Upper lobe of right lung (tissue), 1 donor: ENCODE results near the gene VSTM2B. TPM values are rescaled to one million over a fixed set of nuclear protein-coding genes. Genes with fewer than 3 reads are reported as not detected.

Experiments used
- ATAC-seq: fragments of 200-7000 bp; cut with Tn5 transposase; one replicate; pipeline ENCODE4 v1.9.1; 2020; ENCODE audit warnings: mild to moderate bottlenecking, moderate library complexity
- DNase-seq: peaks from one replicate; pipeline ENCODE4 v3.0.0-alpha.2; 2020
- H3K27ac ChIP-seq: fragments of 200-600 bp; one replicate; pipeline ENCODE4 v1.8.0; 2022
- H3K27me3 ChIP-seq: fragments of 200-600 bp; one replicate; pipeline ENCODE4 v1.8.0; 2022; ENCODE audit warnings: mild to moderate bottlenecking
- H3K36me3 ChIP-seq: fragments of 200-600 bp; one replicate; pipeline ENCODE4 v1.8.0; 2022
- H3K4me1 ChIP-seq: fragments of 200-600 bp; one replicate; pipeline ENCODE4 v1.8.0; 2022
- H3K4me3 ChIP-seq: fragments of 200-600 bp; one replicate; pipeline ENCODE4 v1.8.0; 2022; ENCODE audit warnings: mild to moderate bottlenecking
- H3K9me3 ChIP-seq: fragments of 200-600 bp; one replicate; pipeline ENCODE4 v1.8.0; 2022
- CTCF ChIP-seq: fragments of 200-600 bp; IDR thresholded peaks from one replicate; pipeline ENCODE4 v1.8.0; 2022; ENCODE audit warnings: antibody characterized with exemption
- intact Hi-C: fragments of 100-400 bp; cut with DNase I; formaldehyde crosslinking; loops from one replicate; pipeline ENCODE4 v1.11.0; 2022
- total RNA-seq: library from RNA; stranded (reverse); fragmentation: NEBNext Ultra II Directional; extraction: Animal tissue kit (Norgen Biotek cat#: 25700); gene quantifications from one replicate; pipeline ENCODE4 v1.2.1, GENCODE V29; 2021
- donor health status: DM: no; HTN: yes; CAD: no; lungs with severe emphysema.

VSTM2B gene
- total RNA-seq, 1 donor from 2014 or later = not detected

GRCh38 chr19:29609636-29610035 lies 83.8 kb downstream of the VSTM2B start:
- Histone ChIP-seq H3K27ac (no peak overlapping the region), H3K9me3 (no peaks in the 10 kb centered on the region), H3K4me1 (peaks cover 12% of the 10 kb centered on the region), H3K36me3 (peaks cover 50% of the 10 kb centered on the region), H3K4me3 (no peak overlapping the region), H3K27me3 (no peaks in the 10 kb centered on the region)
- intact Hi-C loops = loop anchor here (5.0 kb wide), 1 partner anchor 88 kb away; no protein-coding TSS in a partner anchor
- DNase-seq (peak; percentile 58), ATAC-seq (no peak)
- no peak for TF ChIP-seq CTCF

- intact Hi-C loops = loop anchor here (5.0 kb wide), 1 partner anchor 87 kb away; no protein-coding TSS in a partner anchor
- H3K36me3 ChIP-seq = peaks cover 56% of the 10 kb centered on the region
Measured at GRCh38 chr19:29610213-29610573, 84.4 kb downstream of the VSTM2B start.

GRCh38 chr19:29610574-29611271 lies 84.9 kb downstream of the VSTM2B start:
- Histone ChIP-seq H3K4me3 (no peak overlapping the region), H3K36me3 (peaks cover 61% of the 10 kb centered on the region)

More at GRCh38 chr19:29610213-29610573, 84.4 kb downstream of the VSTM2B start:
- TF ChIP-seq CTCF = no peak
- H3K4me3 ChIP-seq = no peak overlapping the region
- H3K4me1 ChIP-seq = peaks cover 9% of the 10 kb centered on the region
- H3K27ac ChIP-seq = no peak overlapping the region
- DNase-seq (peak; percentile 54), ATAC-seq (no peak)
- H3K27me3 ChIP-seq = no peaks in the 10 kb centered on the region
- H3K9me3 ChIP-seq = no peaks in the 10 kb centered on the region

GRCh38 chr19:29612121-29612520 lies 86.3 kb downstream of the VSTM2B start:
- no peaks in the 10 kb centered on the region for H3K4me1 ChIP-seq
- peaks cover 72% of the 10 kb centered on the region for H3K36me3 ChIP-seq
- H3K27ac ChIP-seq = no peak overlapping the region
- H3K27me3 ChIP-seq = no peaks in the 10 kb centered on the region
- DNase-seq (no peak), ATAC-seq (no peak)
- H3K9me3 ChIP-seq = no peaks in the 10 kb centered on the region
- TF ChIP-seq CTCF = no peak
- no peak overlapping the region for H3K4me3 ChIP-seq
- intact Hi-C loops = loop anchor here (5.0 kb wide), 1 partner anchor 85 kb away; no protein-coding TSS in a partner anchor

More at GRCh38 chr19:29610574-29611271, 84.9 kb downstream of the VSTM2B start:
- ATAC-seq (peak; percentile 83), DNase-seq (peak; percentile 81)
- H3K9me3 ChIP-seq = no peaks in the 10 kb centered on the region
- TF ChIP-seq CTCF = peak; percentile 86
- H3K4me1 ChIP-seq = peaks cover 5% of the 10 kb centered on the region
- H3K27ac ChIP-seq = no peak overlapping the region
- intact Hi-C loops = loop anchor here (5.0 kb wide), 1 partner anchor 87 kb away; no protein-coding TSS in a partner anchor
- no peaks in the 10 kb centered on the region for H3K27me3 ChIP-seq

- ATAC-seq (no peak), DNase-seq (no peak)
- intact Hi-C loops = loop anchor here (5.0 kb wide), 1 partner anchor 84 kb away; no protein-coding TSS in a partner anchor
- Histone ChIP-seq H3K9me3 (no peaks in the 10 kb centered on the region), H3K36me3 (peaks cover 72% of the 10 kb centered on the region), H3K27ac (no peak overlapping the region), H3K27me3 (no peaks in the 10 kb centered on the region), H3K4me3 (no peak overlapping the region), H3K4me1 (no peaks in the 10 kb centered on the region)
- no peak for TF ChIP-seq CTCF
Measured at GRCh38 chr19:29612801-29613595, 87.2 kb downstream of the VSTM2B start.
